Measurements from ENCODE around the gene NKAIN2. TPM values are rescaled to one million over a fixed set of nuclear protein-coding genes. Genes with fewer than 3 reads are reported as not detected.
"Not testable (repeated sequence)": the region's sequence is repeated elsewhere in the genome, so short reads cannot be mapped to it uniquely, and the experiment has no call there.

NKAIN2 gene
- total RNA-seq, 1 donor from 2014 or later, result not detected

DNA sequence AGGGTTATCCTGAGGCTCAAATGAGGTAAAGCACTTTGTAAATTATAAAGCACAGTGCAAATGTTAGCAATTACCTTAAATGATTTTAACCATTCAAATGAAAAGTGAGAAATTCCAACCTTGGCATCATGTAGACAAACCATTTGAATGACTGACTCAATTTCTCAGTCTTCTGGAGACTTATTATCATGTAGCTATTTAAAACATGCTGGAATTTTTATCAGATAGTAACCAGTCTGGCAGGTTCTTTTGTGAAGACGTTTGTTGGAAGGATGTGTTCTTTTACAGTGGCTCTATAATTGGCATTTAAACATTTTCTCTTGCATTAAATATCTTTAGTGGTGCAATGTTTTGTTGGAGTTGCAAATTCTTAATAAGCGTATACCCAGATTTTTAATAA is 386.6 kb downstream of the NKAIN2 start:
- DNase-seq (ENCODE audit: low read depth, low spot score), result no peak

- no peak for DNase-seq (ENCODE audit: low read depth, low spot score)
These were observed 389.5 kb downstream of the NKAIN2 start for GRCh38 chr6:124193132-124193531.

GRCh38 chr6:124197148-124197547 is 393.5 kb downstream of the NKAIN2 start:
- no peak for DNase-seq (ENCODE audit: low read depth, low spot score)

DNA sequence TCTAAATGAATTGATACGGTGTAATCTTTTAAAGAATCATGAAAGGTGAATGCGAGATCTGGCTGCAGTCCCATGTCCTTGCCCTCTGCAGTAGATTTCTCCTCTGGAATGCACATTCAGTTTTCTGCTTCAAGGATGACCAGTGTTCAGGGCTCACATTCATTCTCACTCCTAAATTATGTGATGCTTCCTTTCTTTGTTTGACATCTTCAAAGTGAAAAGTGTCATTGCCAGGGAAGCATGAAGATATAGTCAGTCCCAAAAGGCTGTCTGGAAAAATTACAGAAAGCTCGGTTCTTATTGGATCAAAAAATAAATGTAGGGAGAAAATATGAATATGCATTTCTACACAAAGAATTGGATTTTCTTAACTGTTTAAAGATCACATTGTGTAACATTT is 395.6 kb downstream of the NKAIN2 start:
- no peak for DNase-seq (ENCODE audit: low read depth, low spot score)

DNA sequence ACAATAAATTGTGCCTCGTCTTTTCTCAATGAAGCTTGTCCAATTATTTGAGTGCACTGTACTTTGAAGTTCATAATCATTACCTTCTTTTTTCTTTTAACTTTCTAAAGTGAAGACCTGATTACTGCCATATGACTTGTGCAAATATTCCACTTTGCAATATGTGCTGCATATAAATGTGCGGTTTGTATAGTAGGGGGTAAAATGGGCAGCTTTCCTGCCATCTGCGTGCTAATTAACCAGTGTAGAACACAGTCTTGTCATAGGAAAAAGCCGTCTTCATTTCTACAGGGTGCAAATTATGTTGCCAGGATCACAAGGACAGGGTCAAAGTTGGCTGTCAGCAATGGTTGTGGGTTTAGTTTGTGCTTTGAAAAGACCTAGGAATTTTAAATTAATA is 397.0 kb downstream of the NKAIN2 start:
- no peak for DNase-seq (ENCODE audit: low read depth, low spot score)

- DNase-seq (ENCODE audit: low read depth, low spot score), result no peak
These were observed 399.6 kb downstream of the NKAIN2 start for GRCh38 chr6:124203101-124203811.

GRCh38 chr6:124203812-124204167 is 400.1 kb downstream of the NKAIN2 start:
- DNase-seq (ENCODE audit: low read depth, low spot score), result no peak

DNA sequence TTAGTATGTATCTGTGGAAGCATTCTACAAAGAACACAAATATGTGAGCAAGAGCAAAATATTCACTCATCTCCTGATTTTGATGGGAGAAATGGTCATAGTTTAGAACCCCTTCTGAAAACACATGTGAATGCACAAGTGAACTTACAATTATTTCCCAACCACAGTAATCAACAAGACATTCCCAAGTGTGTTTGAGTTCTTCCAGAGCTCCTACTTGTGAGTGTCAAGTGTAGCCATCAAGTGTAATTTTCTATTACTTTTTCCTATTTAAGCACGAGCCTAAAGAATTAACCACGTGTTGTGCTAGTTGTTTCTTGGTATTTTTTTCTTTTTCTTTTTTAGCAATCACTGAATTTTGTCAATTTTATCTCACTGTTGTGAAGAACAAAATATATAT is 402.3 kb downstream of the NKAIN2 start:
- no peak for DNase-seq (ENCODE audit: low read depth, low spot score)

DNA sequence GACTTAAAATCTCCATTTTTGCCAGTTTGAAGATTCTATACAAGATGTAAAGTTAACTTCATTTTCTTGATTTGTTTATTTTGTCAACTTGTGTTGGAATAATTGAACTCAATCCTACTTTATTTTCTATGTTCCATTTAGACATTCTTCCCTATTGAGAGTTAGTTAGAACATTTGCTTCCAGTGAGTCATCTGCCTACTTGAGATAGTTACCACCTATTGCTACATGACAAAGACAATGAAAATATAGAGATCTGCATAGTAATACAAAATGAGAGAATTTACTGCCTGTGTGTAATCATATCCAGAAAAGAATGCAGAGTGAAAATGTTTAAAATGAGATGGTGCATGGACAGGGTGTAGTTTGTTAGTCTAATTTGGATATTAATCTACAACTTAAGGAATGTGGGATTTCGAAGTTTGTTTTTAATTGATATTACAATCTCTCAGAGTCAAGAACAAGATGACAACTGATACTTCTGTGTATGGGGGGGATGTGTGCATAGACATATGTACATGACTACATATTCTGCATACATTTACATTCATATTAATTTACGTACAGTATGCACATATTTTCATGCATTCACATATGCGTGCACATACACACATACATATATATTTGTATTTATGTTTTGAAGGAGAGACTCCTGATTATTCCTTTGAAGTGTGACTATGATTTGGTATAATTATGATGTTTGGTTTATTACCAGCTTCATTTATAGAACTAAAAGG is 420.1 kb downstream of the NKAIN2 start:
- no peak for DNase-seq (ENCODE audit: low read depth, low spot score)

DNA sequence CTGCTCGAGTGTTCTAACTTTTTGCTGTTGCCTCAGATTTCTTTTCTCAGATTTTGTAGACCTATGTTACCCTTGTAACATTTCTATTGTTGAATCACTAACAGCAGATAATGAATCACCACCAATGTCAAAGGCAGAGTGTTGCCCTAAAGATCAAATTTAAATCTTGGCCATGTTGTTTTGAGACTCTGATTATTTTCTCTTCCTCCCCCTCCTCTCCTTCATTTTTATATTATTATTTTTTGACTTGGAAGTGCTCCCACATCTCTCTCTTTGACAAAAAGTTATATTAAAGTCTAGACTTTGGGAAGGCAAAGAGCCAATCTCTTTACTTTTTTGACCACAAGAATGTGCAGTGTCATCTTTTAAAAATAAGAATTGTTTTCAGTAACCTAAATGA is 422.7 kb downstream of the NKAIN2 start:
- no peak for DNase-seq (ENCODE audit: low read depth, low spot score)

- DNase-seq (ENCODE audit: low read depth, low spot score), result no peak
These were observed 429.6 kb downstream of the NKAIN2 start for GRCh38 chr6:124233221-124233620.

- no peak for DNase-seq (ENCODE audit: low read depth, low spot score)
These were observed 431.1 kb downstream of the NKAIN2 start for GRCh38 chr6:124234801-124235200.

GRCh38 chr6:124237911-124238310 is 434.2 kb downstream of the NKAIN2 start:
- no peak for DNase-seq (ENCODE audit: low read depth, low spot score)

DNA sequence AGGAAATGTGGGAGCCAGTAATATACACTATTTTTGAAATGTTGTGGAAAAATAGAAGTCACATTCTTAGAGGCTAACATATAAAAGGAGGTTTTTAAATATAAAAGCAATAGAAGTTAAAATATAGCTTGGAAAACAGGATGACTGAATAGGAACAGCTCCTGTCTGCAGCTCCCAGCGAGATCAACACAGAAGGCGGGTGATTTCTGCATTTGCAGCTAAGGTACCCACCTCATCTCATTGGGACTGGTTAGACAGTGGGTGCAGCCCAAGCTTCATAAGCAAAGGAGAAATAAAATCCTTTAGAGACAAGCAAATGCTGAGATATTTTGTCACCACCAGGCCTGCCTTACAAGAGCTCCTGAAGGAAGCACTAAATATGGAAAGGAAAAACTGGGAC is 434.7 kb downstream of the NKAIN2 start:
- DNase-seq (ENCODE audit: low read depth, low spot score), result not testable (repeated sequence)

GRCh38 chr6:124254941-124255685 is 451.4 kb downstream of the NKAIN2 start:
- no peak for DNase-seq (ENCODE audit: low read depth, low spot score)

DNA sequence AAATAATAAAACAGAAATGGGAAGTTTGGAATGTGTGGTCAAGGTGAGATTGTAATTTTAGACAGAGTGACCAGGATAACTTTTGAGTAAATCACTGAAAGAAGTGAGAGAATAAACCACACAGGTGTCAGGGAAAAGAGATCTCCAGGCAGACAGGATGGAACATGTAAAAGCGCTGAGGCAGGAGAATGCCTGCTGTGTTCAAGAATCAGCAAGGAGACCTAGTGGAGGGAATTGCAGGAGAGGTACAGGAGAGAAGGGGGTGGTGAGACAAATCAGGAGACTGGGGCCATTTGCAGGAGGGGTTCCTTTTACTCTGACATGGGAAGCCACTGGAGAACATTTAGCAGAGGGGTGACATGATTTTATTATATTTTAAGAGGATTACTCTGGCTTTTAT is 456.7 kb downstream of the NKAIN2 start:
- no peak for DNase-seq (ENCODE audit: low read depth, low spot score)

- DNase-seq (ENCODE audit: low read depth, low spot score), result no peak
These were observed 466.1 kb downstream of the NKAIN2 start for GRCh38 chr6:124269733-124270132.

GRCh38 chr6:124273701-124274100 is 470.0 kb downstream of the NKAIN2 start:
- DNase-seq (ENCODE audit: low read depth, low spot score), result no peak

DNA sequence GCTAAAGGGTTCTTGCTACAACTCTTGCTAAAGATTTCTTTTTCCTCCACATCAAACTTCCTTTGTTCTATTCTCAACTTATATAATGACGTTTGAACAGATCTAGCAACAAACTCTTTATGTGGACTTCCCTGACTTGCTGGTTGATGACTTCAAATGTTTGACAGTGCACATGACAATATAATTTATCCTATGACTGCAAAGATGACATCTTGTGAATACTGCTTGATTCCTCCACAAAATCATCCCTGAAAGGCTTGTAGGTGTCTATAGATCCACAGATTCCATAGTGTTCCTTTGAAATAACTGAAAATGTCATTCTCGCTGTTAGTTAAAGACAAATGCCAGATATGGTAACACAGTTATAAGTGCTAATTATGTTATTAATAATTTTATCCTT is 478.9 kb downstream of the NKAIN2 start:
- no peak for DNase-seq (ENCODE audit: low read depth, low spot score)

GRCh38 chr6:124283486-124283885 is 479.8 kb downstream of the NKAIN2 start:
- DNase-seq (ENCODE audit: low read depth, low spot score), result no peak

DNA sequence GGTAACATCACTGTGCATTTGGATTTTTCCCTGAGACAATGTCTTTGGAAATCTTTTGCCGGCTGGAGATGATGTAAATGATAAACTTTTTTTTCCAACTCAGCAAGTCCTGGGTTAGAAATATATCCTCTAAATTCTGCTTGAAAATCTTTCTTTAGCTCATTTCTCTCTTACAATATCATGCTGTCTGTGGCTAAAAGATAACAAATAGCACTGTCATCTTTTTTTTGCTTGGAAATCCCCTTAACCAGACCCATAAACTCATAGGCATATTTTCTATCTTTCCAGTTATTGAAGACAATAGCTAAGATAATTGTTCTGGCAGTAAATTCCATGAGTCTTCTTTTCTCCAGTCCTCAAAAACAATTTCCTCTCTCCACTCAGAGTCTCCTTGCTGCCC is 481.5 kb downstream of the NKAIN2 start:
- no peak for DNase-seq (ENCODE audit: low read depth, low spot score)

- DNase-seq (ENCODE audit: low read depth, low spot score), result no peak
These were observed 491.0 kb downstream of the NKAIN2 start for GRCh38 chr6:124294574-124295200.

Measured in pulmonary artery endothelial cell (primary cell).